ENCODE data around the gene HMG20B.

Gene HMG20B

DNA sequence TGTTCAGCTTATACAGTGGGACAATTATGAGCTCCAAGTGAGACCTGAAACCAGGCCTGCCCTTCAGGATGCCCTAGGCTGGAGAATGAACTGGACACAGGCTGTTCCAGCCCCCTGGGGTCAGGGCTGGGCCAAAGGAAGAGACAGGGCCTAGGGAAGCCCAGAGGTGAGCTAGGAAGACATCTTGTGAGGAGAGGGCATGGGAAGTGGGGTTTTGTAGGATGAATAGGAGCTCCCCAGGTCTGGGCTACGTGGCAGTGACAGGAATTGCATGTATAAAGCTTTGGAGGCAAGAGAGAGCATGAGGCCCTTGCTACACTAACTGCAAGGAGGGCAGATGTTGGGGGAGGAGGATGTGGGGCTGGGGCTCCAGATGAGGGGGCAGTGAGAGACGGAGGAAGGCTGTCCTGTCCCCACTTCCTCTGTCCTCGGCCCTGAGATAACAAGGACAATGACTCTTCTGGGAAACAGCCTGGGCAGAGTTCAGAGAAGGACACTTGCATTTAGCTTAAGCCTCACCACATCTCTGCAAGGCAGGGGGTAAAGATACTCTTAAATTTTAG, 35.4 kb downstream of the HMG20B start:
- no peak for DNase-seq

DNA sequence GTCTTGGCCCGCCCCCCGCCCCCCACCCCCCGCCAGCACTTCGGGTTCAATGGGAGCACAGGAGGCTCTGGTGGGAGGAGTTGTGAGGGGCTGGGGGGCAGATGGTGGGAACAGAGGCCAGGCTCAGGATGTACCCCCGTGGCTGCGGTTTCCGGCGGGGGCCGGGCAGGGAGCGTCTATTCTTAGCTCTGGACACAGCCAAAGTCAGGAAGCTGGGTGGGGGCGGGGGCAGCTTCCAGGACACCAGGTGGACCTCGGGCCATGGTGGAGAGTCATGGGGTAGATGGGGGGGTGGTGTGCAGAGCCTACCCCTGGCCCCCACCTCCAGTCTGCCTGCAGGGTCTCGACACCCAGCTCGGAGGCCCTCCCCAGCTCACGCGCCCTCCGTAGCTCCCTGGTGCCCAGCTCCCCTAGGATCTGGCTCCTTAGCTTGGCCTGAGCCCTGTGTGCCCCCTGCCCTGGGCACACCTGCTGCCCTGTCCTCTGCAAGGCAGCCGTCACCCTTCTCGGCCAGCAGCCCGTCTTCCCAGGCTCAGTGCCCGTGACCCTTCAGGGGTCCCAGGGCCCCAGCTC, 36.1 kb downstream of the HMG20B start:
- no peak for DNase-seq

DNA sequence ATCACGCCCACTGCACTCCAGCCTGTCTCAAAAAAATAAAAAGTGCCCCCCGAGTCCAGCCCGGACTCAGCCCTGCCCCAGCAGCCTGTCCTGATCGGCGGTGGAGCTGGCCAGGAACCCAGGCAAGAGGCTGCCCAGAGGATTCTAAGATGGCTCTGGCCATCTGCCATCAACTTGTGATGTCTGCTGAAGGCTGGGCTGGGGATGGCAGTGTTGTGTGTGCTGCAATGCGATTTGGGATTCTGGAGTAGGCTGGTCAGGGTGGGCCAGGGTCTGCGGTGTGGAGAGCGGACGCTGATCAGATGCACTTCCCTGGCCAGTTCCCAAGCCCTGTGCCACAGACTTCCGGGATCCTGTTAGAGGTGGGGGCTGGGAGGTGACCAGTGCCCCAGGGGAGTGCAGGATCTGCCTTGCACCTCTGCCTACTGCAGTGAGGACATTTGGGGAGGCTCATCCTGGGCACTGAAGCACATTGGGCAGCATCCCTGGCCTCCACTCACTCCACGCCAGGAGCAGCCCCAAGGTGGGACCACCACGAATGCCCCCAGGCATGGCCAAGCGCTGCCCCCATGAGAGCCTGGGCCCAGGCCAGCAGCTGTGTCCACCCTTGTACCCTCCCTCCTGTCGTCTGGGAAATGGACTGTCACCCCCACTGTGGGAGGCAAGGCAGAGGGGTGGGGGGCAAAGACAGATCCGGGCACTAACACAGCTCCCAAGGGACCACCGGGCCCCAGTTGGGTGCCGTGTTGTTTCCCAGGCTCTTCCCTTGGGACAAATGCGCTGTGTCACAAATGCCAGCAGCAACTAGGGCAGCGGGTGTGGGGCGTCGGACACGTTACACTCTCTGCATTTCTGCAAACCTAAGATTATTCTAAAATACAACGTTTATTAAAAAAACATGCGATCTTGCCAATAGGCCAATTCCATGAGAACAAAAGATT, 37.3 kb downstream of the HMG20B start:
- DNase-seq = no peak

DNA sequence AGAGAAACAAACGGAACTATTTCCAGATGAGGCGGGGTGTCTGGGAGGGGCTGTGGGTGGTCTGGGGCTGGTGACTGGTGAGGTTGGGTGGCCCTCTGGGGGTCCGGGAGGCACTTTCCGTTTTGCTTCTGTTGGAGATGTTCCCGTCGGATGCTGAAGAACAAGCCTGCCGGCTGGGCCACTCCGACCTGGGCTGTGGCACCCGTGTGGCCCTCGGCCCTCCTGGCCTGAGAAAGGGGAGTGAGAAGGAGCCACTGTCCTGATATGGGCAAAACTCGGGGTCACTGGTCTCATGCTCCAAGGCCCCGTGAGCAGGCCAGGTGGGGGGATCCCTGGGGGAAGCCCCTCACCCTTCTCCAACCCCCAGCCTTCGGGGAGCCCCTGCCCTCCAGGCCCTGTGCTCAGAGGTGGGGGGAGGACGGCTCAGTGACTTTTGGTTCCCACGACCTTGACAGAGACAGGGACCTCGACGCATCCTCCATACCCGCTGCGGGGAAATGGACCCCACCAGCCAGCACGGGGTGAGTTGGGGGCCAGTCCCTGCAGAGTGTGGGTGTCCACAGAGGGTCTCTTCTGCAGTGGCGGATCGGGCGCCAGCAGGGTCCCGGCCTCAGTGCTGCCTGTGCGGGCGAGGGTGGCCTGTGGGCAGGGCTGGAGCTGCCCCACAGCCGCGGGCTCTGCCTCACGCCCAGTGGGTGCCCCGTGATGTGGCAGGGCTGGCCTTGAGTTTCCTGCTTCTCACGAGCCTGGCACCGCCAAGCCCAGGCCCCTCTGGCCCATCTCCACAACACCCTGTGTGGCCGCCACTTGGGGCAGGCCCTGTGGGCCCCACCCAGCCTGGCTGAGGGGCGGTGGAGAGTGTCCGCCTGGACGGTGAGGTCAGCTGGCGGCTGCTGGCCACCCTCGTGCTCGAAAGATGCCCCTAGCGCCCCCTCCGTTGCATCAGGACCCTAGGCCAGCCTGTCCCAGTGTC, 38.3 kb downstream of the HMG20B start:
- DNase-seq = no peak

DNA sequence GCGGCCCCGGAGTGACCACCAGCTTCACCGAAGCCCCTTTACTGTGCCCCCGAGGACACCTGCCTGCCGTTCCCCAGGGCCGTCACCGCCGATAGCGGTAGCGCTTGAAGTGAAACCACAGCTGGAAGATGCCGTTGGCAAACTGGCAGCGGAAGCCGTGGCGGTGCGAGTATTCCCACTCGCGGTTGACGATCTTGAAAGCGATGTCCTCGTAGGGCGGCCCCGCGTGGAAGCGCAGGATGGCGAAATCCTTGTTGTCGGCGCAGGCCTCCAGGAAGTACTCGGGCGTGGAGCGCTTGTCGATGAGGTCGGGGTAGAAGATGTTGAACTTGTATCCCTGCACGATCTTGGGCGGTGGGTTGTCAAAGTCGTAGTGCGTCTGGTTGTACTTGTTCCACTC, 39.1 kb downstream of the HMG20B start:
- DNase-seq = no peak

DNA sequence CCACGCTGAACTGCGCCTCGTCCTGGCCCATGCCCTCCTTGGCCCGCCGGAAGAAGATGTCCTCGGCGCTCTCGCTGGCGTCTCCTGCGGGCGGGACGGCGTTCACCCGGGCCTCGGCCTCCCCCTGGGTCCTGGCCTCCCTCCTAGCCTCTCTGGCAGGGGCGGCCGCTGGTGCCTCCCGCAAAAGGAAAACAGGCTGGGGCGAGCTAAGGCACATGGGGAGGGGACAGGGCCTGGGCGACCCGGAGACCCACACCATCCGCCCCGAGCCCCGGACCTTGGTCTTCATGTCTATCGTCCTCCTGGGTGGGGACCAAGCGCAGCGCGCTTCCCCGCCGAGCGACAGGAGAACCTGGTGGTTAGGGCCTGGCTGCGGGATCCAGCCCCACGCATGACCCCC, 39.6 kb downstream of the HMG20B start:
- no peak for DNase-seq

DNA sequence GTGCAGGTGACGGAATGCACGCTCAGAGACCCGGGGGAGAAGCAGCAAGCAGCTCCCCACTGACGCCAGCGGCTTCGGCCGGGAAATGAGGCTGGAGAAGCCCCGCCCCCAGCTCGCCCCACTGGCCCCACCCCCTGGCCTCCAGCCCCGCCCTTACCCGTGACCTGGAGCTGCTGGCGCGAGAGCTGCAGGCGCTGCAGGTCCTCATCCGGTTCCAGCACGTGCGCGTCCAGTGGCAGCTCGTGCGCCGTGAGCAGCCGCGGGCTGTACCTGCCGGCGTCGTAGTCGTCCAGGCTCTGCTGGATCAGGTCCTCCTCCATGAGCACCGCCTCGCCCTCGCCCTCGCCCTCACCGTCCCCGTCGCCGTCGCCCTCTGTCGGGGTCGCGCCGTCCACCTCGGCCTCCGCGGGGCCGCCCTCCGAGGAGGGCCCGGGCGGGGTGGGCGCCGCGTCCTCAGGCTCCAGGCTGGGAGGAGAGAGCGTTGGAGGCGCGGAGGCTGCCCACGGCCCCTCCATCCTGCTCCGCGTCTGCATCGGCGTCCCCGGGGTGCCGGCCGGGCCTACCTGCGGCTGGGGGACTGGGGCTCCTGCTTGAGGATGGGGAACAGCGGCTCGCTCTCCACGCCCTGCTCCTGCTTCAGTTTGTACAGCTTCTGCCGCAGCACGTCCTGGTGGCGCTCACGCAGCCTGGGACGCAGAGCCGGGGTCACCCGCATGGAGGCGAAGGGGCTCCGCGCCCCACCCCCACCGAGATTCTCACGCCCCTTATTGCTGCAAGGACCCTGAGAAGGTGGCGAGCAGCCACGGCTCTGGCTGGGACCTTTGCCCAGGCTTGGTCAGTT, 40.4 kb downstream of the HMG20B start:
- no peak for DNase-seq

DNA sequence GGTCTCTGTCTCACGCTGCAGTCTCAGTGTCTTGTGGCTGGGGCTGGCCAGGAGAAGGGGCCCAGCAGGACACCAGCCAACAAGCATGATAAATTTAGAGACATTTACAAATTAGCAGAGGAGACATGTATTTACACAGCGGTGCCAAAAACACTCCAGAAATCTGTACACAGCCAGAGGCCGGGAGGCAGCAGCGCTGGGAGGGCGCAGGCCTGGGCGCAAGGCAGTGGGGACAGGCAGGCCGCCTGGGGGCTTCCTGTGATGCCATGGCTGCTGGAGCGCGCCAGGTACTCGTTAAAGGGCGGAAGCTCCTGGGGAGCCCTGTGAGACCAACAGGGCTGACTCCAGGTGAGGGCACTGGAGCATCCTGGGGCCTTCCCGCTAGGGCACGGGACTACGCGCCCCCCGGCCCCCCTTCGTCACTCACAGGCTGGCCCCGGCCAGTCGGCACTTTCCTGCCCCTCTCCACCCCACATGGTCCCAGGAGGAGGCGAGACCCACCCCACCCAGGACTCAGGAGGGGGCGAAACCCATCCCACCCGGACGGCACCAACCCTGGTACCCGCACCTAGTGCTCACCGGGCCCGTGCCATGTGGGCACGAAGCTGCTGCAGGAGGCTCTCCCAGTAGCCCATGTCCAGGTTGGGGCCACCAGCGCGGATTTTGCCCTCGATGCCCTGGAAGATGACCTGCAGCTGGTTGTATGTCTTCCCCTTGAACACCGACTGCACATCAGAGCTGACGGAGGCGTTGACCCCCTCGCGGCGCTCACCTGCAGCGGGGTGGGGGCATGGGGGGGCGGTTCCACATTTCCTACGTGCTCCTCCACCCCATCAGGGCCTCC, 41.3 kb downstream of the HMG20B start:
- DNase-seq = no peak

DNA sequence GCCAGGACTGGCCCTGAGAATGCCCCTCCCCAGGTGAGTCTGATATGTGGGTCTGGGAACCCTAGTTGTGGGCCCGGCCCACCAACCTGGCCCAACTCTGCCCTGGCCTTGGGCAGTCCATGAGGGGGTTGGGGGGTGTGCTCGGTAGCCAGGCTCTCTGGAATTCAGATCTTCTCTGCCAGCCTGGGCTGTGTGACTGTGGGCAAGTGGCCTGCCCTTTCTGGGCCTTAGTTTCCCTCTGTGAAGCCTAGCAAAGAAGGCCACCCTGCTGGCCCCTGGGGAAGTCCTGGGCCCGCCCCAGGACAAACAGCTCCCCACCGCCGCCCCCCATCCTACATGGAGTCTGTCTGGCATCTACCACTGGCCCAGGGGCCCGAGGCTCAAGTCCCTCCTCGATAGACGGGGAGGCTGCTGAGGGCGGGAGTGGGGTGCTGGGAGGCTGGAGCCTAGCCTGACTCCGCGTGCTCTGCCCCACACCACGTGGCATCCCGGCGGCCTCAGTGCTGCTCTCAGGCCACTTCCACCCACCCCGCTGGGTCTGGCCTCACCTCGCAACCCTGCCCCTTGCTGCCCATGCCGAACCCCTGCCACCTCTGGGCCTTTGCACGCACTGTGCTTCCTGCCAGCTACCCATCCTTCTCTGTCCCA, 42.2 kb downstream of the HMG20B start:
- no peak for DNase-seq

DNA sequence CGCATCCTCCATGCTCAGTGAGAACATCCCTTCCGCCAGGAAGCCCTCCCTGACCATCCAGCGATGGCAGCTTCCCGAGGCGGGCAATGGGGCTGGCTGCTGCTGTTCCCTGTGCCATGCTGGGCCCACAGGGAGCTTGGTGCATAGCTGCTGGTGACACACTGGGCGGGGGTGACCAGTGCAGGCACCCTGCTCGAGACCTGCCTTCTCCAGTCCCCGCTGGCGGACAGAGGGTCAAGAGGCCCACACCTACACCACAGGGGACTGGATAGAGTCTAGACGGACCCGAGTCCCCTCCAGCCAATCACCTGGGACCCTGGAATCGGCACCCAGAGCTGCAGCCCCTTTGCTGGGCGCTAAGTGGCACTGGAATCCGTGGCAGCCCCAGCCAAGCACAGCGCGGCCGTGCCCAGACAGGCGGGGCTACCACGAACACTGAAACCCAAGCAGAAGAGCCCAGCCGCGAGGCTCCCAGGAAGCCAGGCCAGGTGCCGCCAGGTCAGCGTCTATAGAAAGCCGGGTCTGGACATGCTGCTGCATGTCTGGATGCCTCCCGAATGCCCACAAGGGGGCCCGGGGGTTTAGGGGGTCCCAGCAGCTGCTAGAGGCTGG, 42.9 kb downstream of the HMG20B start:
- DNase-seq = no peak

DNA sequence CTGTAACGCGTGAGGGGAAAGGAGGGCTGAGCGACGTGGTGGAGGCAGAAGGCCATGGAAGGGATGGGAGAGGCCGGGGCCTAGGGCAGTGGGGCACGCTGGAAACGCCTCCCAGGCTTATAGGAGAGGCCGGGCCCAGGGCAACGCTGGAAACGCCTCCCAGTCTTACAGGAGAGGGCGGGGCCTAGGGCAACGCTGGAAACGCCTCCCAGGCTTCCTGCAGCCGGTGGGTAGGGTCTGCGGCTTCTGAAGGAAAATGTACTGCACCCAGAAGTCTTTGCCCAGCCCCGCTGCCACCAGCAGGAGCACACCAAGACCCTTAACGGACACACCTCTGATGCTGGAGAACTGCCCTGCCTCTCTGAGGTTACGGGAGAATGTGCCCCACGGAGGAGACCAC, 44.7 kb downstream of the HMG20B start:
- no peak for DNase-seq

DNA sequence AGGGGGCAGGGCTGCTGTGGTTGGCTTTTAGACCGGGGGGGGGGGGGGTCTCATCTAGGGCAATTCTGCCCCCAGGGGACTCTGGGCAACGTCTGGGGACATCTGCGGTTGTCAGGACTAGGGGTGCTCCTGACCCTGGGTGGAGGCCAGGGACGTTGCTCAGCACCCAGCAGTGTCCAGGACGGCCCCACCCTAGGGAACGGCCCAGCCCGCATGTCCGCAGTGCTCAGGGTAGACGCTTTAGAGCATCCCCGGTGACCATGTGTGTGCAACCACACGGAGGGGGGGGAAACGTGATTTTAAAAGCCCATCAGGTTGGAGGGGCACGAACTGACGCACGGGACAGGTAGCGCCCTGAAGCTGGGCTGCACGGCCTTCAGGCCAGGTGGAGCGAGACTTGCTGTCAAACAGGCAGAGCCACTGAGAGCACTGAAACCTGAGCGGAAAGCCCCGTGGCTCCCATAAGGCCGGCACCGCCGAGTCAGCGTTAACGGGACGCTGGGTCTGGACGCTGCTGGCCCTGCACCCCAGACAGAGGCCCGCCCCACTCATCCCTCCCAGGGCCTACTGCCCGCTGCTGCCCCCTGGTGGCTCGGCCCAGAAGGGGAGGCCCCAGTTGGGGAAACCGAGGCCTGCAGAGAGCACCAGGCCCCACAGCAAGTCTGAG, 45.5 kb downstream of the HMG20B start:
- DNase-seq = peak; percentile 47 to 48

DNA sequence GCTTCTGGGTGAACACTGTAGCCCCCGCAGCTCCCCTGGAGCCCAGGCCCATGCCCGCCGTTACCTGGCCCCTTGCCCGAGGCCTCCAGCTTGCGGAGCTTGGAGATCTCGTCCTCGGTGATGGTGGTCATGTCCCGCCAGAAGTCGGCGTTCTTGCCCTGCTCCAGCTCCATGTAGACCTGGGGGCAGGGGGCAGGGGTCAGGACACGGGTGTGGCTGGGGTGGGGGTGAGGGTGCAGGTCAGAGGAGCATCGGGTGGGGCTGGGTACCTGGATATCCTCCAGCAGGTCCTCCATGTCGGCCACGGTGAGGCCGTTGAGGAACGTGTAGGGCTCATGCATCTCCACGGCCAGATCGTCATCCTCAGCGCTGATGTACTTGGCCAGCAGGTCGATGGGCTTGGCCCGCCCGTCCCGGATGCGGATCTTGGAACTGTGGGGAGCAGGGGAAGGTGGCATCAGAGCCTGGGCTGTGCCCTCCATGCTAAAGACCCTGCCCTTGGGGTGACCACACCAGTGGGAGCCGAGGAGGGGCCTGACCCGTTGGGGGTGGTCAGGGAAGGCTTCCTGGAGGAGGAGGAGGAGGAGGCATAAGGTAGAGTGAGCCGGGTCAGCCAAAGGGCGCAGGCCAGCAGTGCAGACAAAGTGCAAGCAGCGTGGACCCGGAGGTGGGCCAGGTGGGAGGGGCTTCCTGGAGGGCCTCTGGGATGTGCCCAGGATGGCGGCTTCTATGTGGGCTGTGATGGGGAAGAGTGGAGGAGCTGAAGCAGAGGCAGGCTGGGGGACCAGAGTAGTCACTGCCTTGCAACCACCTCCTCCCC, 46.3 kb downstream of the HMG20B start:
- no peak for DNase-seq

DNA sequence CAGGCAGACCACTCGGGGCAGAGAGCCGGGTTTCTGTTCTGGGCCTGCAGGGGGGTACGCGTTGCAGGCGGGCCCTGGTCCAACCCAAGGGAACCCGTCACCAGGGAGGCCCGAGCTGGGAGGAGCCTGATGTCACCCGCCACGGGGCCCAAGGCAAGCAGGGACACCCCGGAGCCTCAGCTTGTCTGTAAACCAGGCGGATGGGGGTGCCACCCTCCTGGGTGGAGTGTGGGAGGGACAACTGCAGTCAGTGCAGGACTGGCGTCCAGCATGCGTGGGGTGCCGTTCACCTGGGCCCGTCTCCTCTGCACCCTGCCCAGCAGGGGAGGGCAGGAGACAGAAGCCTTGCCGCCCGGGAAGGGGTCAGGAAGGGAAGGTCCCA, 46.9 kb downstream of the HMG20B start:
- no peak for DNase-seq

DNA sequence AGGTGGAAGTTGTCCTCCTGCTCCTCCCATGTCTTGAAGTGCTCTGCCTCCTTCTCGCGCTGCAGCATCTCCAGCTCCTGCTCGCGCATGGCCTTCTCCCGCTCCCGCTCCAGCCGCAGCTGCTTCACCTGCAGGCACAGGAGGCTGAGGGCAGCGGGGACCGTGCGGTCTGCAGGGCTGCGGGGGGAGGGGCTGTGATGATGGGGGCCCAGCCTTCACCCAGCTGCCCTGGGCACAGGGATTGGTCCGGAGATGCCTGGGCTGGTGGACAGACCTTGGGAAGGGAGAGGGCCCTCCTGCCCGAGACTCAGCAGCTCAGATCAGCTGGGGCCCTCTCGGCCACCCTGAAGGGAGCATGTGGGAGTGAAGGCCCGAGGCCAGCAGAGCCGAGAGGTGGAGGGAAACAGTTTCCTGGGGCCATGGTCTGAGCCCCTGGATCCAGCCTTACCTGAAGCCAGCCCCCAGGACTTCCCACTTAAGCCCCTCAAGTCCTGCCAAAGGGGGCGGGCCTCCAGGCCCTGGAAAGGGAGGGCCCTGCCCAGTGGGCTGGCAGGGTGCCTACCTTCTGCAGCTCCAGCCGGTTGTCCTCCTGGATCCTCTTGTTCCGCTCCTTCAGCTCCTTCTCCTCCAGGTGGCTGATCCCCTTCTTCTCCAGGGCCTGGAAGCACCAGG, 47.5 kb downstream of the HMG20B start:
- DNase-seq = no peak

DNA sequence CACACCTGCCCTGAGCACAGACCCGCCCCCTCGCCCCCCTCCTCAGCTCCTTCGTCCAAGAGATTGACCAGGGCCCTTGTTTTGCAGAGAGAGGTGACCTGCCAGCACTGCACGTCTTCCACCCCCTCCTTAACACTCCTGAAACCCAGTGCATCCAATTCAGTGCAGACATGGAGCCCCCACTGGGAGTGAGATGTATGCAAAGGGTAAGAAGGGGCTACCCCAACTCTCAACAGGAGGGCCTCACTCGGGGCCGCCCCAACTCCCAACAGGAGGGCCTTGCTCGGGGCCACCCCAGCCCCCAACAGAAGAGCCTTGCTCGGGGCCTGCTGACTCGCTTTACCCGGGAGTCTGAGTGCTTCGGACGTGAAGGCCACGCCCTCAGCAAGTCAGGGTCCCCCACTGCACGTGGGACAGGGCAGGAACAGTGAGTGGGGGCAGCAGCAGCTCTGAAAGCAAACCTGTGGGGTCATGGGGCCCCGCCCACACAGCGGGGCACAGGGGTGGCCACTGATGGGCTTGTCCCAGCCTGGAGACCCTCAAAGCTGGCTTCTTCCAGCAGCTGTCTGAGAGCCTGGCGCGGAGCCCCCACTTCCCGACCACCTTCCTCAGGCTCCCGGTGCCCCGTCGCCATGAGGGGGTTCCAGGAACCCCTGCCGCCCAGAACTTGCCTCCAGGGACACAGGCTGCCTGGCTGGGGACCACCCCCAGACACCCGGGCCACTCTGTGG, 48.2 kb downstream of the HMG20B start:
- no peak for DNase-seq

DNA sequence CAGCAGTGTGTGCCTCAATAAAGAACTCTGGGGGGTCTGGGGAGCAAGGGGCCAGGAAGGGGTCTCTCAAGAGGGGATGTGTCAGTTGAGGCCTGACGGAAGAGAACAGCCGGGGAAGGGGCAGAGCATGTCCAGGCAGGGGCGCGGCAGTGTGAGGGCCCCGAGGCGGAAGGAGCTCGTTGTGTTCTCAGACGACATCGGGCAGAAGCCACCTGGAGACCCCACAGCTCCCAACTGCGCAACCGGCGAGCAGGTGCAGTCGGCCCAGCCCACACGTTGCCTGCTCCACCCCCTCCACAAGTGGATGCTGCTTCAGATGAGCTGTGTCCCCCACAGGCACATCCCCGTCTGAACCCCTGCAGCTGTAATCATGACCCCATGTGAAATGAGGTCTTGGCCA, 48.9 kb downstream of the HMG20B start:
- no peak for DNase-seq
